GM10266 (cell line): ENCODE results near the gene ARMC2.

Experiments used
- DNase-seq: peaks from one replicate; pipeline ENCODE4 v3.0.0; 2012; ENCODE audit errors: extremely low spot score
- CTCF ChIP-seq: IDR thresholded peaks from 2 replicates; pipeline ENCODE4 v1.5.1; 2012; ENCODE audit warnings: mild to moderate bottlenecking, low read depth; ENCODE audit not compliant: control insufficient read depth, insufficient read depth; ENCODE audit errors: missing control alignments

Gene ARMC2

DNA sequence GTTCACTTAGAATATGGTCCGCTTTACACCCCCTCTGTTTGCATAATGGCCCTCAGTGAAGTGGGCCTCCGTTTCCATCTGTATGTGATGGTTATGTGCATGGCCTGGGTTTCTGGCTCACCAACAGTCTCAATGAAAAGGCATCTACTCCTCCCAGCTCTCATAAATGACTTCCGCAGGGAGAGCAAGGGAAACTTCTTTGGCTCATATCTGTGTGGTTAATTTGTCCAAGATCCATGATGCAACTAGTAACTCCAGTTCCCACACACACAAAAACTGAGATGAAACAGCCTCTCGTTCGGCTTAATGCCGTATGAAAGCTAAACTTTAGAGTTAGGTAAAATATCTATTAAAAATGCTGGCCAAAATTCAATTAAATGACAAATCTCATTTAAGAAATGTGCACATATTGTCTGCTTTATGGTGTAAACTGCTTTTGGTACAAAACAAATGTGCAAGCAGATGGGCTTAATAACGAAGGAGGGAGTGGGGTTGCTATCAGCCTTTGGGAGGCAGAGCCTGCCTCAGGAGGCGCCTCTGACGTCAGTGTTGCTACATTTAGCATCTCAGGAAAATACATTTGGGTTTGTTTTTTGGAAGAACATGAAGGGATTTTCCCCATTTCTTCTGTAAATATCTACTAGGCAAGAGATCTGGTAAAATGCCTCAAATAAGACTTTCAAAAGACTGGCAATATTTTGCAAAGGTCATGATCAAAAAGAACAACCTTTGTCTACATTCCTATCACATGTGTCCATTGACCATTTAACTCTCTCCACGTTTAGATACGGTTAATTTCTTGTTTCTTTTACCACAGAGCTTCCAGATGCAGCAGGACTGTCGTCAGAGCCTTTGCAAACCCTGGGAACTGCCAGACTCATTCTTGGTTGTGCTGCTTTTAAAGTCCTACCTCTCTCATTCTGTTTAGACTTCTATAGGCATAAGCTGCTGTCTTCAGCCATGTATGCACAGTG, 96.8 kb downstream of the ARMC2 start:
- DNase-seq = no peak
- no peak for TF ChIP-seq CTCF

- no peak for TF ChIP-seq CTCF
- DNase-seq = no peak
Observed at GRCh38 chr6:108945681-108946159, 97.5 kb downstream of the ARMC2 start.

GRCh38 chr6:108946695-108947094, 98.5 kb downstream of the ARMC2 start:
- no peak for TF ChIP-seq CTCF
- DNase-seq = no peak

- no peak for DNase-seq
- TF ChIP-seq CTCF = no peak
Observed at GRCh38 chr6:108947114-108947854, 99.1 kb downstream of the ARMC2 start.

DNA sequence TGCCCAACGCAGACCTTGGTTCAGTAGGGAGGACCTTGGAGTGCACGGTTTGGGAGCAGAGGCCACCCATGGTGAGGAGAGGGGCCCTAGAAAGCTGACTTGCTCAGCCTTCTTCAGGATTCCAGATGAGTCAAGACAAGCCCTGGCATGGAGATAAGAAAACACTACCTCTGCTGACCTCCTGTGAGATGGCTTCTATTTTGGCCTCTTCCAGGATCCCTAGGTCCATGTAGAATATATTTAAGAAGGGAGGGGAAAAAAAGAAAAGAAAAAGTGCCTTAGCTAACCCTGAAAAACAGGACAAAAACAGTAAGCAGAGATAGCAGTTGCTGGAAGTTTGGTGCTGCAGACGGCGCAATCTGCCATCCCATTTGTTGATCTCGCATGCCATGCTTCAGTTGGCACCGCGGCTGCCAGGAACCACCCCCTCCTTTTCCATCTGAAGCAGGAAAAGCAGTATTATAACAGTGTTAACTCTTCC, 100.0 kb downstream of the ARMC2 start:
- TF ChIP-seq CTCF = no peak
- no peak for DNase-seq

- DNase-seq = no peak
- TF ChIP-seq CTCF = no peak
Observed at GRCh38 chr6:108951351-108951953, 103.2 kb downstream of the ARMC2 start.
